IMR-90 (cell line): ENCODE data around the gene BPNT1. TPM values are rescaled to one million over a fixed set of nuclear protein-coding genes. Genes with fewer than 3 reads are reported as not detected.

Experiments
- ATAC-seq: fragments of 200-7000 bp; cut with Tn5 transposase; 2 replicates; pipeline ENCODE4 v1.9.1; 2020; ENCODE audit warnings: low read depth, mild to moderate bottlenecking, moderate library complexity
- BruUV-seq: library from RNA; stranded (reverse); fragments of 400-500 nt; replicated peaks from 2 replicates; lab custom pipeline; 2021; lab: Mats Ljungman, UMichigan
- CTCF ChIA-PET: fragments of 300-600 bp; formaldehyde crosslinking; extraction: SDS; loops from one replicate; lab custom pipeline; 2021; ENCODE audit warnings: antibody characterized with exemption; lab: Yijun Ruan, JAX
- POLR2A ChIA-PET: fragments of 300-600 bp; sonication (Branson Sonifier 250); formaldehyde crosslinking; loops from one replicate; lab custom pipeline; 2022; ENCODE audit warnings: antibody characterized with exemption; ENCODE audit not compliant: unreplicated experiment; lab: Charles Lee
- DNase-seq: peaks from one replicate; pipeline ENCODE4 v3.0.0; 2013
- H2AFZ ChIP-seq: replicated peaks from 2 replicates; pipeline ENCODE3; 2013; ENCODE audit warnings: low read length, mild to moderate bottlenecking; ENCODE audit not compliant: poor library complexity
- H2AK5ac ChIP-seq: 2 replicates; pipeline ENCODE4 v1.6.1; 2013; ENCODE audit warnings: low read depth, low read length, inconsistent platforms
- H2AK9ac ChIP-seq: replicated peaks from 2 replicates; pipeline ENCODE3; 2013; ENCODE audit warnings: mild to moderate bottlenecking, low read depth, low read length, moderate library complexity; ENCODE audit not compliant: poor library complexity
- H2BK120ac ChIP-seq: 2 replicates; pipeline ENCODE4 v1.6.1; 2013; ENCODE audit warnings: low read depth, low read length, inconsistent platforms
- H2BK15ac ChIP-seq: 3 replicates; pipeline ENCODE4 v1.6.1; 2013; ENCODE audit warnings: low read depth, low read length, inconsistent platforms
- H2BK20ac ChIP-seq: 2 replicates; pipeline ENCODE4 v1.6.1; 2013; ENCODE audit warnings: low read depth, mild to moderate bottlenecking, inconsistent platforms, low read length, moderate library complexity
- H2BK5ac ChIP-seq: 2 replicates; pipeline ENCODE4 v1.6.1; 2013; ENCODE audit warnings: mild to moderate bottlenecking, low read depth, low read length, inconsistent platforms; ENCODE audit not compliant: poor library complexity, severe bottlenecking
- H3K14ac ChIP-seq: replicated peaks from 2 replicates; pipeline ENCODE4 v1.6.1; 2013; ENCODE audit warnings: low read depth, low read length, inconsistent platforms
- H3K18ac ChIP-seq: 2 replicates; pipeline ENCODE4 v1.6.1; 2013; ENCODE audit warnings: low read depth, low read length, control low read depth
- H3K23ac ChIP-seq: 2 replicates; pipeline ENCODE4 v1.6.1; 2013; ENCODE audit warnings: low read depth, low read length, inconsistent platforms
- H3K27ac ChIP-seq: 2 replicates; pipeline ENCODE4 v1.5.1; 2013; ENCODE audit warnings: mild to moderate bottlenecking, control low read depth, low read length; ENCODE audit not compliant: insufficient read depth
- H3K27me3 ChIP-seq: 2 replicates; pipeline ENCODE4 v1.6.1; 2013; ENCODE audit warnings: low read length; ENCODE audit not compliant: control insufficient read depth, insufficient read depth
- H3K36me3 ChIP-seq: 2 replicates; pipeline ENCODE4 v1.6.1; 2013; ENCODE audit warnings: low read length, mixed read lengths; ENCODE audit not compliant: control insufficient read depth, insufficient read depth
- H3K4ac ChIP-seq: 2 replicates; pipeline ENCODE4 v1.6.1; 2013; ENCODE audit warnings: low read depth, low read length, inconsistent platforms
- H3K4me1 ChIP-seq: 2 replicates; pipeline ENCODE4 v1.6.1; 2013; ENCODE audit warnings: low read length, mixed read lengths; ENCODE audit not compliant: control insufficient read depth, insufficient read depth
- H3K4me2 ChIP-seq: 2 replicates; pipeline ENCODE4 v1.6.1; 2013; ENCODE audit warnings: low read depth, mild to moderate bottlenecking, control low read depth, low read length, moderate library complexity
- H3K4me3 ChIP-seq: 2 replicates; pipeline ENCODE4 v1.5.1; 2013; ENCODE audit warnings: low read depth, mild to moderate bottlenecking, control low read depth, low read length, moderate library complexity; ENCODE audit not compliant: insufficient read depth
- H3K56ac ChIP-seq: 2 replicates; pipeline ENCODE4 v1.6.1; 2013; ENCODE audit warnings: low read length, inconsistent platforms; ENCODE audit not compliant: insufficient read depth; ENCODE audit errors: extremely low read depth
- H3K79me1 ChIP-seq, 2 experiments: 2 replicates each; pipeline ENCODE4 v1.6.1; 2013; ENCODE audit warnings: low read length in 2 of 2, inconsistent platforms in 1 of 2, low read depth in 1 of 2
- H3K9ac ChIP-seq: 2 replicates; pipeline ENCODE4 v1.6.1; 2013; ENCODE audit warnings: low read depth, low read length, control low read depth
- H3K9me1 ChIP-seq: 2 replicates; pipeline ENCODE4 v1.6.1; 2013; ENCODE audit warnings: low read length, inconsistent platforms; ENCODE audit not compliant: insufficient read depth
- H3K9me3 ChIP-seq: 2 replicates; pipeline ENCODE4 v1.6.1; 2013; ENCODE audit warnings: low read length; ENCODE audit not compliant: control insufficient read depth, insufficient read depth
- H4K20me1 ChIP-seq: 2 replicates; pipeline ENCODE4 v1.6.1; 2013; ENCODE audit warnings: low read length, inconsistent platforms; ENCODE audit not compliant: insufficient read depth
- H4K5ac ChIP-seq: 2 replicates; pipeline ENCODE4 v1.6.1; 2013; ENCODE audit warnings: mild to moderate bottlenecking, low read depth, low read length, control low read depth
- H4K8ac ChIP-seq, 2 experiments: 2 replicates each; pipeline ENCODE4 v1.6.1; 2013; ENCODE audit warnings: low read depth in 2 of 2, low read length in 2 of 2, control low read depth in 1 of 2, inconsistent platforms in 1 of 2
- H4K91ac ChIP-seq: 2 replicates; pipeline ENCODE4 v1.6.1; 2013; ENCODE audit warnings: low read depth, low read length, inconsistent platforms; ENCODE audit not compliant: insufficient read depth
- MAFK ChIP-seq: IDR thresholded peaks from 2 replicates; pipeline ENCODE4 v1.6.1; 2012; ENCODE audit warnings: low read depth, low read length, improper control_type of control experiment
- dilution Hi-C: fragments of 300-500 bp; cut with HindIII; formaldehyde crosslinking; loops from one replicate; pipeline ENCODE4 v1.14.3; 2018; ENCODE audit warnings: low sequenced_read_pairs; ENCODE audit not compliant: unreplicated experiment
- in situ Hi-C: fragments of 300-500 bp; cut with MboI; formaldehyde crosslinking; loops from 3 replicates; pipeline ENCODE4 v1.14.3; 2019; ENCODE audit warnings: low sequenced_read_pairs, inconsistent platforms, mixed read lengths
- intact Hi-C: fragments of 100-400 bp; cut with micrococcal nuclease; formaldehyde crosslinking; loops from 2 replicates; pipeline ENCODE4 v1.10.0; 2022
- polyA plus RNA-seq, 3 experiments: library from polyadenylated mRNA; depleted of rRNA; stranded (reverse); fragments of >200 nt; gene quantifications; 2 replicates each; pipeline ENCODE4 v1.2.3, GENCODE V29; 2012; ENCODE audit warnings: low replicate concordance in 1 of 3
- total RNA-seq: library from RNA; depleted of rRNA; stranded (reverse); fragments of >200 nt; gene quantifications from 2 replicates; pipeline ENCODE4 v1.2.3, GENCODE V29; 2012
- TF ChIP-seq, protein P1 (sequence below): fragments of 150-350 bp; IDR thresholded peaks from 2 replicates; pipeline ENCODE4 v1.6.1; 2016; ENCODE audit warnings: low read depth, mild to moderate bottlenecking, low read length, moderate library complexity, borderline replicate concordance
- TF ChIP-seq, protein P2 (sequence below): conservative IDR thresholded peaks from 2 replicates; pipeline ENCODE4 v1.5.1; 2012; ENCODE audit warnings: mild to moderate bottlenecking, low read depth, low read length, improper control_type of control experiment

Gene BPNT1
- total and polyA plus RNA-seq, 2 of the 4 experiments (the other 2 are of a cell fraction), result 31.7 to 38.2 TPM

GRCh38 chr1:220123889-220124288, 34.3 kb upstream of the BPNT1 start:
- H3K4me1 ChIP-seq, result peaks cover 2% of the 10 kb centered on the region; the same call in 1 of the 2 replicates
- ChIA-PET CTCF (interaction anchor here (0.6 to 1.5 kb wide), 7 partner anchors 9 to 149 kb away, joined by 3 to 6 read pairs (median 3); no protein-coding TSS in a partner anchor), POLR2A (no interaction called here)
- no peak overlapping the region for H3K56ac ChIP-seq
- H4K8ac ChIP-seq, result no peak overlapping the region
- no peak overlapping the region for H2BK20ac ChIP-seq
- H3K9me3 ChIP-seq, result no peaks in the 10 kb centered on the region
- no peak overlapping the region for H2AK5ac ChIP-seq
- TF ChIP-seq, protein P1, sequence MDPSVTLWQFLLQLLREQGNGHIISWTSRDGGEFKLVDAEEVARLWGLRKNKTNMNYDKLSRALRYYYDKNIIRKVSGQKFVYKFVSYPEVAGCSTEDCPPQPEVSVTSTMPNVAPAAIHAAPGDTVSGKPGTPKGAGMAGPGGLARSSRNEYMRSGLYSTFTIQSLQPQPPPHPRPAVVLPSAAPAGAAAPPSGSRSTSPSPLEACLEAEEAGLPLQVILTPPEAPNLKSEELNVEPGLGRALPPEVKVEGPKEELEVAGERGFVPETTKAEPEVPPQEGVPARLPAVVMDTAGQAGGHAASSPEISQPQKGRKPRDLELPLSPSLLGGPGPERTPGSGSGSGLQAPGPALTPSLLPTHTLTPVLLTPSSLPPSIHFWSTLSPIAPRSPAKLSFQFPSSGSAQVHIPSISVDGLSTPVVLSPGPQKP, result no peak
- TF ChIP-seq, protein P2, sequence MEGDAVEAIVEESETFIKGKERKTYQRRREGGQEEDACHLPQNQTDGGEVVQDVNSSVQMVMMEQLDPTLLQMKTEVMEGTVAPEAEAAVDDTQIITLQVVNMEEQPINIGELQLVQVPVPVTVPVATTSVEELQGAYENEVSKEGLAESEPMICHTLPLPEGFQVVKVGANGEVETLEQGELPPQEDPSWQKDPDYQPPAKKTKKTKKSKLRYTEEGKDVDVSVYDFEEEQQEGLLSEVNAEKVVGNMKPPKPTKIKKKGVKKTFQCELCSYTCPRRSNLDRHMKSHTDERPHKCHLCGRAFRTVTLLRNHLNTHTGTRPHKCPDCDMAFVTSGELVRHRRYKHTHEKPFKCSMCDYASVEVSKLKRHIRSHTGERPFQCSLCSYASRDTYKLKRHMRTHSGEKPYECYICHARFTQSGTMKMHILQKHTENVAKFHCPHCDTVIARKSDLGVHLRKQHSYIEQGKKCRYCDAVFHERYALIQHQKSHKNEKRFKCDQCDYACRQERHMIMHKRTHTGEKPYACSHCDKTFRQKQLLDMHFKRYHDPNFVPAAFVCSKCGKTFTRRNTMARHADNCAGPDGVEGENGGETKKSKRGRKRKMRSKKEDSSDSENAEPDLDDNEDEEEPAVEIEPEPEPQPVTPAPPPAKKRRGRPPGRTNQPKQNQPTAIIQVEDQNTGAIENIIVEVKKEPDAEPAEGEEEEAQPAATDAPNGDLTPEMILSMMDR, result peak; percentile 24; the same call in 1 of the 2 replicates
- 0 out of 2 replicates have a peak, but pooled peaks have one; percentile 14 for TF ChIP-seq MAFK
- H3K23ac ChIP-seq, result no peak overlapping the region
- no peak overlapping the region for H3K4ac ChIP-seq
- DNase-seq (no peak), ATAC-seq (no peak)
- H2BK120ac ChIP-seq, result no peak overlapping the region
- in situ Hi-C loops (no loop called here), dilution Hi-C loops (no loop called here), intact Hi-C loops (loop anchor here (5.0 kb wide), 1 partner anchor 132 kb away; no protein-coding TSS in a partner anchor)
- H3K14ac ChIP-seq, result no peak overlapping the region
- H4K20me1 ChIP-seq, result no peaks in the 10 kb centered on the region
- no peak overlapping the region for H3K4me3 ChIP-seq
- no peak overlapping the region for H3K9ac ChIP-seq
- no peak overlapping the region for H3K18ac ChIP-seq
- H3K27me3 ChIP-seq, result no peaks in the 10 kb centered on the region
- peaks cover 3 to 6% of the 10 kb centered on the region in 2 experiments; a peak in 1 of 4 replicates for H3K79me1 ChIP-seq
- peaks cover 11% of the 10 kb centered on the region for H3K36me3 ChIP-seq
- H3K4me2 ChIP-seq, result no peak overlapping the region
- no peak overlapping the region for H2BK15ac ChIP-seq
- no TSS peak for BruUV-seq
- no peak overlapping the region for H2AK9ac ChIP-seq
- H3K27ac ChIP-seq, result no peak overlapping the region
- H3K9me1 ChIP-seq, result 0 out of 2 replicates have a peak, but pooled peaks cover 3% of the 10 kb centered on the region
- H2AFZ ChIP-seq, result no peak overlapping the region
- no peak overlapping the region for H4K5ac ChIP-seq
- H2BK5ac ChIP-seq, result no peak overlapping the region
- no peak overlapping the region for H4K91ac ChIP-seq
